OCI-LY3 (cell line): ENCODE results near the gene FGF10.

Source experiments
- H2AFZ ChIP-seq: fragments of 200-600, 300-600 bp; shearing (Covaris generic); 2 replicates; pipeline ENCODE4 v1.6.0; 2014; ENCODE audit warnings: antibody characterized with exemption, low read depth, low read length
- H3K27ac ChIP-seq: fragments of 200-600, 300-600 bp; sonication (generic); 2 replicates; pipeline ENCODE4 v1.5.1; 2014; ENCODE audit warnings: mild to moderate bottlenecking, low read length, moderate library complexity, mixed read lengths
- H3K27me3 ChIP-seq: fragments of 200-600, 300-600 bp; sonication (generic); 2 replicates; pipeline ENCODE4 v1.6.1; 2014; ENCODE audit warnings: low read depth, low read length, mixed read lengths
- H3K36me3 ChIP-seq: fragments of 200-600, 300-600 bp; sonication (generic); replicated peaks from 2 replicates; pipeline ENCODE3; 2014; ENCODE audit warnings: low read depth, low read length, mixed read lengths
- H3K4me1 ChIP-seq: fragments of 300-600, 200-600 bp; sonication (generic); 2 replicates; pipeline ENCODE4 v1.6.1; 2014; ENCODE audit warnings: low read length, mixed read lengths
- H3K4me2 ChIP-seq: fragments of 200-600, 300-600 bp; sonication (generic); 2 replicates; pipeline ENCODE4 v1.6.1; 2014; ENCODE audit warnings: low read length, mixed read lengths
- H3K4me3 ChIP-seq: fragments of 300-600, 200-600 bp; sonication (generic); 2 replicates; pipeline ENCODE4 v1.5.1; 2014; ENCODE audit warnings: antibody characterized with exemption, mild to moderate bottlenecking, low read length, moderate library complexity
- H3K79me2 ChIP-seq: fragments of 300-600, 200-600 bp; shearing (Covaris generic); 2 replicates; pipeline ENCODE4 v1.6.1; 2014; ENCODE audit warnings: mild to moderate bottlenecking, low read length, mixed read lengths
- H3K9ac ChIP-seq: fragments of 300-600, 200-600 bp; shearing (Covaris generic); 2 replicates; pipeline ENCODE4 v1.6.0; 2014; ENCODE audit warnings: mild to moderate bottlenecking, low read length, moderate library complexity
- H3K9me3 ChIP-seq: fragments of 200-600, 300-600 bp; shearing (Covaris generic); 2 replicates; pipeline ENCODE4 v1.6.1; 2014; ENCODE audit warnings: low read length, mixed read lengths; ENCODE audit not compliant: insufficient read depth
- H4K20me1 ChIP-seq: fragments of 200-600, 300-600 bp; sonication (generic); 2 replicates; pipeline ENCODE4 v1.6.1; 2016; ENCODE audit warnings: low read length, mixed read lengths; ENCODE audit not compliant: insufficient read depth
- EZH2phosphoT487 ChIP-seq: fragments of 200-600 bp; shearing (Covaris generic); IDR thresholded peaks from 2 replicates; pipeline ENCODE4 v1.6.1; 2018; ENCODE audit warnings: antibody characterized with exemption, mixed run types, low read depth
- TF ChIP-seq, protein P1 (sequence below): fragments of 200-600, 300-600 bp; sonication (generic); IDR thresholded peaks from 2 replicates; pipeline ENCODE4 v1.5.1; 2014; ENCODE audit warnings: antibody characterized with exemption, low read length, low read depth

Gene FGF10

DNA sequence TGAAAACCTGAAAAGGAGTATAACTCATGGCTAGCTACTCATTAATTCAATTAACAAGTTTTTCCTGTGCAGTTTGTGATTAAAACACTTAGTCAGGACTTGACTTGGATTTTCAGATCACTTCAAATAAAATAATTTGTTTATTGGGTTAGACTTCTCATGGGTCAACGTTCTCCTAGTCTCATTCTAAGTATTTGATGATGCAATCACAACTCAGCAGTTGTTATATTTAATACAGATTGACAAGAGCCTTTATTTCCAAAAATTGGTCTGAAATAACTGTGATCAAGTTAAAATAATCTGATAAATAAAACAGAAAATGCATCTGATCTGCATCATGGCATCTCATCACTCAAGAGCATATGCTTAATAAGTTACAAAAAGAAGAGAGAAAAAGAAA, 113.9 kb downstream of the FGF10 start:
- no peaks in the 10 kb centered on the region for H3K27me3 ChIP-seq
- no peaks in the 10 kb centered on the region for H3K36me3 ChIP-seq
- H3K79me2 ChIP-seq = no peaks in the 10 kb centered on the region
- H2AFZ ChIP-seq = no peak overlapping the region
- no peaks in the 10 kb centered on the region for H4K20me1 ChIP-seq
- no peak overlapping the region for H3K4me3 ChIP-seq
- H3K9me3 ChIP-seq = no peaks in the 10 kb centered on the region; the same call in 1 of the 2 replicates
- no peak overlapping the region for H3K4me2 ChIP-seq
- no peak for TF ChIP-seq EZH2phosphoT487
- TF ChIP-seq, protein P1, sequence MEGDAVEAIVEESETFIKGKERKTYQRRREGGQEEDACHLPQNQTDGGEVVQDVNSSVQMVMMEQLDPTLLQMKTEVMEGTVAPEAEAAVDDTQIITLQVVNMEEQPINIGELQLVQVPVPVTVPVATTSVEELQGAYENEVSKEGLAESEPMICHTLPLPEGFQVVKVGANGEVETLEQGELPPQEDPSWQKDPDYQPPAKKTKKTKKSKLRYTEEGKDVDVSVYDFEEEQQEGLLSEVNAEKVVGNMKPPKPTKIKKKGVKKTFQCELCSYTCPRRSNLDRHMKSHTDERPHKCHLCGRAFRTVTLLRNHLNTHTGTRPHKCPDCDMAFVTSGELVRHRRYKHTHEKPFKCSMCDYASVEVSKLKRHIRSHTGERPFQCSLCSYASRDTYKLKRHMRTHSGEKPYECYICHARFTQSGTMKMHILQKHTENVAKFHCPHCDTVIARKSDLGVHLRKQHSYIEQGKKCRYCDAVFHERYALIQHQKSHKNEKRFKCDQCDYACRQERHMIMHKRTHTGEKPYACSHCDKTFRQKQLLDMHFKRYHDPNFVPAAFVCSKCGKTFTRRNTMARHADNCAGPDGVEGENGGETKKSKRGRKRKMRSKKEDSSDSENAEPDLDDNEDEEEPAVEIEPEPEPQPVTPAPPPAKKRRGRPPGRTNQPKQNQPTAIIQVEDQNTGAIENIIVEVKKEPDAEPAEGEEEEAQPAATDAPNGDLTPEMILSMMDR = no peak
- H3K4me1 ChIP-seq = peaks cover 9% of the 10 kb centered on the region; the same call in 1 of the 2 replicates
- H3K9ac ChIP-seq = no peak overlapping the region
- H3K27ac ChIP-seq = no peak overlapping the region

DNA sequence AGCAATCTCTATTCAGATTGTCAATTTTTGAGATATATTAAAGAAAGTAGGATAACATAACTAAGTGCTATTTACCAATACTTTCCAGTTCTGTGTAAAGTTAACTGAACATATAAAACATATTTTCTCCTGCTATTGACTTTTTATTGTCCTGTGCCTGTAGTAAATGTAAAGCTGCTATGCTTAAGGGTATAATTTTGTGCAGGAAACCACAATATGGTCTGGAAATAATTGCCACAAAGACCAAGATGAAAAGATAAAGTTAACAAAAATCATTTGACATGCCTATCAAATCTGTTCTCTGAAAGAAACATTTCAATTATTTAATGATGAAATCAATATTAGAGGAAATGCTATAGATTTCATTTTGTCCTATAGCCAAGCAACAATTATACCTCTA, 121.3 kb downstream of the FGF10 start:
- Histone ChIP-seq H3K27ac (no peak overlapping the region), H3K4me1 (peaks cover 15% of the 10 kb centered on the region), H3K9ac (no peak overlapping the region), H3K79me2 (no peaks in the 10 kb centered on the region), H2AFZ (no peak overlapping the region), H3K4me2 (no peak overlapping the region), H3K36me3 (no peaks in the 10 kb centered on the region), H4K20me1 (no peaks in the 10 kb centered on the region), H3K9me3 (no peaks in the 10 kb centered on the region; the same call in 1 of the 2 replicates), H3K27me3 (no peaks in the 10 kb centered on the region), H3K4me3 (no peak overlapping the region)
- TF ChIP-seq, protein P1 = no peak
- TF ChIP-seq EZH2phosphoT487 = no peak

DNA sequence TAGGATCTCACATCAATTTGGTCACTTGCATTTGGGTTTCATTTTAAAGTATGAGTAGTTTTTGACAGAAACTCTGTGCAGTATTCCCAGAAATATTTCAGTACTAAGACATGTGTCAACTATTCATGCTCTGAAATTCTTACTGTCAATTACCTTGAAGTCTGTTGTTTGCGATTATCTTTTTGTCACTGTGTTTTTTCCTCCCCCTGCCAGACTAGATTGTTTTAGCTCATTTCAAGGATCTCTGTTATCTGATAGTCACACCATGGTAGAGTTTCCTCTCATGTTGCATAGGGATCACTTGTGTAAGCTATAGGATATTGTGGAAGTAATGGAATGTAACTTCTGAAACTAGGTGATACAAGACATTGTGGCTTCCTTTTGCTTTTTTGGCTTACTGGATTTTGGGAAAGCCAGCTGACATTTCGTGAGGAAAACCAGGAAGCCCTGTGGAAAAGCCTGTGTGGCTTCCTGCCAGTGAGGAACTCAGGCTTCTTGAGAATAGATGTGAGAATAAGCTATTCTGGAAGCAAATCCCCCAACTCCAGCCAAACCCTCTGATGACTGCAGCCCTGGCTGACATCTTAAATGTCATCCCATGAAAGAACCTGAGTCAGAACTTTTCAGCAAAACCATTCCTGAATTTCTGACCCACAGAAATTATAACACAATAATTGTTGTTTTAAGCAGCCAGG, 122.2 kb downstream of the FGF10 start:
- Histone ChIP-seq H3K27ac (no peak overlapping the region), H3K79me2 (no peaks in the 10 kb centered on the region), H3K9me3 (no peaks in the 10 kb centered on the region), H3K9ac (no peak overlapping the region), H4K20me1 (no peaks in the 10 kb centered on the region), H2AFZ (no peak overlapping the region), H3K36me3 (no peaks in the 10 kb centered on the region), H3K4me3 (no peak overlapping the region), H3K27me3 (no peaks in the 10 kb centered on the region), H3K4me1 (peaks cover 23% of the 10 kb centered on the region), H3K4me2 (no peak overlapping the region)
- no peak for TF ChIP-seq EZH2phosphoT487
- TF ChIP-seq, protein P1 = no peak

DNA sequence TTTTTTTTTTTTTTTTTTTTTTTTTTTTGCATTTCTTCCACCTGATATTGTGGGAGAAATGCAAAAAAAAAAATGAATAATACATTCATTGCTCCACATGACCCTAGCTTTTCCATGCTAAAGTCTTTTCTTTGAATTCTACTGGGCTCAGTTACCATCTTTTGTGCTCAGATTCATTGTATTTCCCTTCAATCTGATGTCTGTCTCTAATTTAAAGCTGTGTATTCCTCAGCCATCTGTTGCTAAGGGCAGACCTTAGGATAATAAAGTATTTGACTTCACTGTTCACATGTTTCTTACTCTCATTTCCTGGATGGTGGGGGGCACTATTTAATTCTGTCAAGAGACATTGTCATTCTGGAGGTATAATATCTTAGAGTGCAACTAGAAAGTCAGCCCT, 123.5 kb downstream of the FGF10 start:
- no peaks in the 10 kb centered on the region for H4K20me1 ChIP-seq
- H3K9me3 ChIP-seq = no peaks in the 10 kb centered on the region
- no peak overlapping the region for H3K4me2 ChIP-seq
- peaks cover 3% of the 10 kb centered on the region for H3K36me3 ChIP-seq
- no peak overlapping the region for H2AFZ ChIP-seq
- no peak overlapping the region for H3K27ac ChIP-seq
- H3K9ac ChIP-seq = no peak overlapping the region
- TF ChIP-seq, protein P1 = no peak
- TF ChIP-seq EZH2phosphoT487 = no peak
- H3K4me1 ChIP-seq = peaks cover 27% of the 10 kb centered on the region
- no peaks in the 10 kb centered on the region for H3K27me3 ChIP-seq
- H3K4me3 ChIP-seq = no peak overlapping the region
- H3K79me2 ChIP-seq = no peaks in the 10 kb centered on the region
